ENCODE data around the gene MAN1B1. TPM values are rescaled to one million over a fixed set of nuclear protein-coding genes. Genes with fewer than 3 reads are reported as not detected.

MAN1B1 gene
- polyA plus RNA-seq, 1 donor (not counting 4 experiments of a cell fraction or from before 2014, with no cell fraction given), result 34.3 TPM

DNA sequence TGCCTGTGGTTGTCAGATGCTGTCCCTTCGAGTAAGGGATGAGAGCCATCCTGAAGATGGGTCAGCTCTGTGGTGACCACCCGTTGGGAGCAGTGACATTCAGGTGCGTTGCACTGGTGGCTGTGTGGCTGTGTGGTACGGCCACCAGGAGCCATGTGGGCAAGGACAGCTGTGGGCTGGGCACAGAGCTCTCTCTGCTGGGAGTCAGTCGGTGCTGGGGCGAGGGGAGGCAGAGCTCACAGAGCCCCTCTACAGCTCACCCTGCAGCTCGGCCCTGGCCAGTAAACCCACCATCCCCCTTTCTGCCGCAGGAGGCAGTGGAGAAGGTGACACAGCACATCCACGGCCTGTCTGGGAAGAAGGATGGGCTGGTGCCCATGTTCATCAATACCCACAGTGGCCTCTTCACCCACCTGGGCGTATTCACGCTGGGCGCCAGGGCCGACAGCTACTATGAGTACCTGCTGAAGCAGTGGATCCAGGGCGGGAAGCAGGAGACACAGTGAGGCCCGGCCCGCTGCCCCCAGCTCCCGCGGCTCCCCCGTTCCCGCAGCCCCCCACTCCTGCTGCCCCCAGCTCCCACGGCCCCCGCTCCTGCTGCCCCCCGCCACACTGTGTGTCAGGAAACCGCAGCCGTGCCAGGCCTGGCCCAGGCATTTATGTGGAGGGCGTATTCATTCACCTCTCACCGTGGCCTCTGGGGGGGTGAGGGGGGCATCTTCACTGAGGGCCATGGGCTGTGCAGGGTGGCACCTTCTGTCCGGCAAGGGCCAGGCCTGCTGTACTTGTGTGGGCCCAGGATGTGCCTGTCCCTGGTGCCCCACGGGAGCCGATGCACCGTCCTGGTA is 19.3 kb downstream of the MAN1B1 start:
- Histone ChIP-seq H3K4me3 (ENCODE audit: control insufficient read depth in 2 of 3, extremely low read depth in 1 of 3, insufficient read depth in 2 of 3, low read depth in 1 of 3, low read length in 3 of 3) (no peak overlapping the region), H3K27me3 (ENCODE audit: control insufficient read depth, extremely low read depth, insufficient read depth, low read length) (no peaks in the 10 kb centered on the region), H4K20me1 (ENCODE audit: control insufficient read depth, extremely low read depth, insufficient read depth, low read length) (no peaks in the 10 kb centered on the region), H2AFZ (ENCODE audit: control insufficient read depth, low read length) (no peak overlapping the region), H3K27ac (ENCODE audit: control insufficient read depth, insufficient read depth, low read length) (no peak overlapping the region), H3K79me2 (ENCODE audit: control insufficient read depth, insufficient read depth, low read length) (peaks cover 4% of the 10 kb centered on the region), H3K36me3 (ENCODE audit: control insufficient read depth in 2 of 2, extremely low read depth in 1 of 2, insufficient read depth in 2 of 2, low read length in 2 of 2) (peaks cover 27 to 33% of the 10 kb centered on the region in 2 experiments), H3K4me1 (ENCODE audit: control insufficient read depth, extremely low read depth, insufficient read depth, low read length) (no peaks in the 10 kb centered on the region), H3K9me3 (ENCODE audit: control insufficient read depth, low read depth, low read length) (peaks cover 17% of the 10 kb centered on the region), H3K4me2 (ENCODE audit: control insufficient read depth, extremely low read depth, insufficient read depth, low read depth, low read length) (no peak overlapping the region), H3K9me1 (ENCODE audit: control insufficient read depth, extremely low read depth, insufficient read depth, low read length) (no peaks in the 10 kb centered on the region), H3K9ac (ENCODE audit: control insufficient read depth, extremely low read depth, insufficient read depth, low read length) (no peak overlapping the region)
- FAIRE-seq (no peak), DNase-seq (ENCODE audit: low read depth, low spot score) (no peak)
- dilution Hi-C loops (cut with MboI; ENCODE audit: extremely low pct_ligation_motif_present, low sequenced_read_pairs), result no loop called here
- TF ChIP-seq EZH2 (IDR thresholded peaks at IDR 0.05; ENCODE audit: low read length), result no peak
- TF ChIP-seq, protein P1, sequence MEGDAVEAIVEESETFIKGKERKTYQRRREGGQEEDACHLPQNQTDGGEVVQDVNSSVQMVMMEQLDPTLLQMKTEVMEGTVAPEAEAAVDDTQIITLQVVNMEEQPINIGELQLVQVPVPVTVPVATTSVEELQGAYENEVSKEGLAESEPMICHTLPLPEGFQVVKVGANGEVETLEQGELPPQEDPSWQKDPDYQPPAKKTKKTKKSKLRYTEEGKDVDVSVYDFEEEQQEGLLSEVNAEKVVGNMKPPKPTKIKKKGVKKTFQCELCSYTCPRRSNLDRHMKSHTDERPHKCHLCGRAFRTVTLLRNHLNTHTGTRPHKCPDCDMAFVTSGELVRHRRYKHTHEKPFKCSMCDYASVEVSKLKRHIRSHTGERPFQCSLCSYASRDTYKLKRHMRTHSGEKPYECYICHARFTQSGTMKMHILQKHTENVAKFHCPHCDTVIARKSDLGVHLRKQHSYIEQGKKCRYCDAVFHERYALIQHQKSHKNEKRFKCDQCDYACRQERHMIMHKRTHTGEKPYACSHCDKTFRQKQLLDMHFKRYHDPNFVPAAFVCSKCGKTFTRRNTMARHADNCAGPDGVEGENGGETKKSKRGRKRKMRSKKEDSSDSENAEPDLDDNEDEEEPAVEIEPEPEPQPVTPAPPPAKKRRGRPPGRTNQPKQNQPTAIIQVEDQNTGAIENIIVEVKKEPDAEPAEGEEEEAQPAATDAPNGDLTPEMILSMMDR (optimal IDR thresholded peaks at IDR 0.05 in 1 of 3, IDR thresholded peaks at IDR 0.05 in 1 of 3, conservative IDR thresholded peaks at IDR 0.05 in 1 of 3; ENCODE audit: extremely low read depth in 1 of 3, insufficient read depth in 2 of 3, low read length in 3 of 3), result no peak

DNA sequence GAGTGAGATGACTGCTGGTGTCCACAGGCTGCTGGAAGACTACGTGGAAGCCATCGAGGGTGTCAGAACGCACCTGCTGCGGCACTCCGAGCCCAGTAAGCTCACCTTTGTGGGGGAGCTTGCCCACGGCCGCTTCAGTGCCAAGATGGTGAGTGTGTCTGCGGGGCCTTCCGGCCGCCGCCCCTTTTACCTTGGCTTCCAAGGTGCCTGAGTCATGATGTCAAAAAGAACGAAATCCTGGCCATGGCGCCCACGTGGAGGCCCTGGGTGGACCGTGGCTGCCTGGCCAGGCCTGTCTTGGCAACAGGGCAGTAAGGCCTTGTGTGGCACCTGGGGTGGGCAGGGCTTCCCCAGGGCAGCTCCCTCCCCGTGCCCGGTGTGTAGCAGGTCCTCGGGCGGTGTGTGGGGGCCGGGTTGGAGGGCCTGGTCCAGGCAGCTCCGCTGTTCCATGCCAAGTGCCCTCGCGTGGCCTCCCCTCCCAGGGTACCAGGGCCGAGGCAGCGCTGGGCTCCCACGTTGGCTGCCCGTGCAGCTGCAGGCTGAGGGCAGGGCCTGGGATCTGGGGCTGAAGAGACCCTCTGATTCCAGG is 20.0 kb downstream of the MAN1B1 start:
- peaks cover 17% of the 10 kb centered on the region for H3K9me3 ChIP-seq (ENCODE audit: control insufficient read depth, low read depth, low read length)
- no peak overlapping the region for H2AFZ ChIP-seq (ENCODE audit: control insufficient read depth, low read length)
- no peak overlapping the region for H3K4me2 ChIP-seq (ENCODE audit: control insufficient read depth, extremely low read depth, insufficient read depth, low read depth, low read length)
- no peaks in the 10 kb centered on the region for H3K9me1 ChIP-seq (ENCODE audit: control insufficient read depth, extremely low read depth, insufficient read depth, low read length)
- dilution Hi-C loops (cut with MboI; ENCODE audit: extremely low pct_ligation_motif_present, low sequenced_read_pairs), result no loop called here
- no peak overlapping the region for H3K27ac ChIP-seq (ENCODE audit: control insufficient read depth, insufficient read depth, low read length)
- H3K4me3 ChIP-seq (ENCODE audit: control insufficient read depth in 2 of 3, extremely low read depth in 1 of 3, insufficient read depth in 2 of 3, low read depth in 1 of 3, low read length in 3 of 3), result no peak overlapping the region
- peaks cover 4% of the 10 kb centered on the region for H3K79me2 ChIP-seq (ENCODE audit: control insufficient read depth, insufficient read depth, low read length)
- no peak overlapping the region for H3K9ac ChIP-seq (ENCODE audit: control insufficient read depth, extremely low read depth, insufficient read depth, low read length)
- H3K36me3 ChIP-seq (ENCODE audit: control insufficient read depth in 2 of 2, extremely low read depth in 1 of 2, insufficient read depth in 2 of 2, low read length in 2 of 2), result peaks cover 25% of the 10 kb centered on the region in 2 experiments
- H4K20me1 ChIP-seq (ENCODE audit: control insufficient read depth, extremely low read depth, insufficient read depth, low read length), result no peaks in the 10 kb centered on the region
- TF ChIP-seq, protein P1 (optimal IDR thresholded peaks at IDR 0.05 in 1 of 3, IDR thresholded peaks at IDR 0.05 in 1 of 3, conservative IDR thresholded peaks at IDR 0.05 in 1 of 3; ENCODE audit: extremely low read depth in 1 of 3, insufficient read depth in 2 of 3, low read length in 3 of 3), result no peak
- no peak for TF ChIP-seq EZH2 (IDR thresholded peaks at IDR 0.05; ENCODE audit: low read length)
- DNase-seq (ENCODE audit: low read depth, low spot score) (no peak), FAIRE-seq (no peak)
- no peaks in the 10 kb centered on the region for H3K4me1 ChIP-seq (ENCODE audit: control insufficient read depth, extremely low read depth, insufficient read depth, low read length)
- no peaks in the 10 kb centered on the region for H3K27me3 ChIP-seq (ENCODE audit: control insufficient read depth, extremely low read depth, insufficient read depth, low read length)

Data from keratinocyte (primary cell).